ENCODE results near the gene CEP63.
"Not testable (repeated sequence)": the region's sequence is repeated elsewhere in the genome, so short reads cannot be mapped to it uniquely, and the experiment has no call there.

The CEP63 gene

DNA sequence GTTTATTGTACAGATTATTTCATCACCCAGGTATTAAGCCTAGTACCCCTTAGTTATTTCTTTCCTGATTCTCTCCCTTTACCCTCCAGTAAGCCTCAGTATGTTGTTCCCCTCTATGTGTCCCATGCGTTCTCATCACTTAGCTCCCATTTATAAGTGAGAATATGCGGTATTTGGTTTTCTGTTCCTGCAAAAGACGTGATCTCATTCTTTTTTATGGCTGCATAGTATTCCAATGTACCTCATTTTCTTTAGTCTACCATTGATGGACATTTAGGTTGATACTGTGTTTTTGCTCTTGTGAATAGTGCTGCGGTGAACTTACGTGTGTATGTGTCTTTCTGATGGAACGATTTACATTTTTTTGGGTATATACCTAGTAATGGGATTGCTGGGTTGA, 36.7 kb downstream of the CEP63 start:
- no peak for DNase-seq

- DNase-seq: no peak
These were observed 39.4 kb downstream of the CEP63 start for GRCh38 chr3:134525293-134525692.

GRCh38 chr3:134526319-134526718, 40.5 kb downstream of the CEP63 start:
- DNase-seq: no peak

GRCh38 chr3:134527037-134527436, 41.2 kb downstream of the CEP63 start:
- DNase-seq: no peak

DNA sequence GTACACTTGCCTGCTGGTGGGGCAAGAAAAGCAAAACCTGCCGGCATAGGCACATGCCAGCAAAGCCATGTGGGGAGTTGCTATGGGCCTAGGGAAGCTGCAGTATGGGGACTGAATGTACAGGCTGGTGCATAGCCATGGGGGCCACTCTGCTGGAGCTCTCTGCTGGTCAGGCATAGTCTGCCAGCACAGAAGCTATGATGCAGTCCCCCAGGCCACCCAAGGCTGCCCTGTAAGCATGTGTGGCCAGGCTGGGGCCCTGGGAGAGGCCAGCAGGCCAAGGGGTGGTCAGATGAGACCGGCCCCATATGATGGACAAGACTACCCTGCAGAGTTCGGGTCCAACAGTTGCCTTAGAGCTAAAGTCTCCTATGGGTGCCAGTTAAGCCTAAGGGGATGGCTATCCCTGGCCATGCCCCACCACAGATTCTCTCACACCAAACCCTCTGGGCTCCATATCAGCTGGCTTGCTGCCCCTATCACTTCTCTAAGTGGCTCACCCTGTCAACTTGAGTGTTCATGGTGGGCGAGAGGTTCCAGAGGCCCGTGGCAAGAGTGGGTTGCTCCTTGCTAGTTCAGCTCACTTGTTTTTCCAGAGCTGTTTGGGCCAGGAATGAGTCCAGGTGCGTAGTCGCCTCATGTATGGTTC, 41.8 kb downstream of the CEP63 start:
- no peak for DNase-seq

GRCh38 chr3:134533493-134533892, 47.6 kb downstream of the CEP63 start:
- DNase-seq: no peak

DNA sequence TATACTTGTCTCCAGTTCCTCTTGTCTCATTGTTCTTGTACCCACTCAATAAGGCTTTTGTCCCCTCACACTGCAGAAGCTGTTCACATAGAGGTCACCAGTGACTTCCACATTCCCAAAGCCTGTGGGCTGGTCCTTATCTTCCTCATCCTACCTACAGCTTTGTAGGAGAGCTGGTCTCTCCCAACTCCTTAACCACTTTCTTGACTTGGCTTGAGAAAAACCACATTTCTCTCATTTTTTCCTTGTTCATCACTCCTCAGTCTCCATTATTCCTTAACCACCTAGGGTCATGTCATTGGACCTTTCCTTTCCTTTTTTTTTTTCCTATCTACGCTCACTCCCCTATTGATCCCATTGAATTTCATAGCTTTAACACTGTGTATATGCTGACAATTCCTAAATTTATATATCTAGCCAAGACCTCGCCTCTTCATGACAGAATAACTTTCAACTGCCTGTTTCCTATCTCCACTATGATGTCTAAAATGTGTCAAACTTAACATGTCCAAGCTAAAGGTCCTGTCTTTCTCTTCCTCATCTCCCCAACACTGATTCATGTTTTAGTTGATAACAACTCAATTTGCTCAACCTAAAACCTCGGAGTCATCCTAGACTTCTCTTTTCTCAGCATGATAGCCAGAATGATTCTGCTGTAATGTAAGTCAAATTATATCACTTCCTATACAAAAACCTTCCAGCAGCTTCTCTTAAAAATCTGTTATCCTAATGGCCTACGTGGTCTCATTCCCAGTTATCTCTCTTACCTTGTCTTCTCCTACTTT, 49.5 kb downstream of the CEP63 start:
- no peak for DNase-seq

- no peak for DNase-seq
These were observed 50.9 kb downstream of the CEP63 start for GRCh38 chr3:134536781-134537180.

DNA sequence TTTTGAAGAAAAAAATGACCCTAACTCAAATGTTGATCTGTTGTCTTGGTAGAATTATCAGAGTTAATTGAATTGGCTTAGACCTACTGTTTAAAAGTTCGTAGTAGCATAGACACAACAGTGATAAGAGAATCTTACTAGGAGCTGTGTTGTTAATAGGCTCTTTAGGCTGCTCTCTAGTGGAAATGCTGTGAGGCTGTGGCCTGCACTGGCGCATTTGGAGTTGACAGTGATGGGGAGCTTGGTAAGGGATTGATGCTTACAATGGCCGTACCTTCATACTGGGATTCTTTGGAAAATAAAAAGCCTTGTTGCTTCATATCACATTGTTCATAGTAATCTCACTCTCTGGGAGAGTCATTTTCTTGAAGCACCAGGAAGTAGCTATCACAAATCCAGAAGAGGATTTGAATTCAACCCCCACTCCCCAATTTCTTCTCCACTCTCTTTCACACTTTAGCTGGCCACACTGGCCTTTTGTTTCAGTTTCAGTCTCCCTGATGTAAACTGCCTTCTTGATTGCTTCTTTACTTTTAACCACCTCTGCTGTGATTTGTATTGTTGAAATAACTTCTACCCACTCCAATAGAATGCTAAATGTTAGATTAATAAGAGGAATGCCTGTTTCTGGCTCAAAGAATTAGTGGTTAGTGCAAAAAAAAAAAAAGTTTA, 56.6 kb downstream of the CEP63 start:
- DNase-seq: no peak

DNA sequence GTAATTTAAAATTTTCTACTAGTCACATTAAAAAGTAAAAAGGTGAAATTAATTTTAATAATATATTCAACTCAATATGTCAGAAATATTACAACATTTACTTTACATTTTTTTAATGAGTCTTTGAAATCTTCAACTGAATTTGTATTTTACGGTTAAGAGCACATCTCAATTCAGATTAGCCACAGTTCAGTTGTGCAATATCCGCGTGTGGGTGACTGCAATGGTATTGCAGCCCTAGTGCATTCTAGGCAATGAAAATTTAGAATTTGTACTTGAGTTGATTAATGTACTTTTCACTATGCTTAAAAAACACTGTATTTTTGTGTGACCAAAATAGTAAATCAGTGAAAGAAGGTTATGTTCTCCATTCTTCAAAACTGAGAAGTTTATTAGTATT, 57.3 kb downstream of the CEP63 start:
- DNase-seq: no peak

GRCh38 chr3:134544316-134544715, 58.5 kb downstream of the CEP63 start:
- no peak for DNase-seq

DNA sequence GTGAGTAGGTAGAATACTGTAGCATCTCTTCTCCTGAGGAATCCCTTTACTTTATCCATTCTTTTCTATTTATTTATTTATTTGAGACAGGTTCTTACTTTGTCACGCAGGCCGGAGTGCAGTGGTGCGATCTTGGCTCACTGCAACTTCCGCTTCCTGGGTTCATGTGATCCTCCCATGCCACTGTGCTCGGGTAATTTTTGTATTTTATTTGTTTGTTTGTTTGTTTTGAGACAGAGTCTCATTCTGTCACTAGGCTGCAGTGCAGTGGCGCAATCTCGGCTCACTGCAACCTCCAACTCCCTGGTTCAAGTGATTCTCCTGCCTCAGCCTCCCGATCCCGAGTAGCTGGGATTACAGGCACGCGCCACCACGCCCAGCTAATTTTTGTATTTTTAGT, 58.9 kb downstream of the CEP63 start:
- DNase-seq: not testable (repeated sequence)

DNA sequence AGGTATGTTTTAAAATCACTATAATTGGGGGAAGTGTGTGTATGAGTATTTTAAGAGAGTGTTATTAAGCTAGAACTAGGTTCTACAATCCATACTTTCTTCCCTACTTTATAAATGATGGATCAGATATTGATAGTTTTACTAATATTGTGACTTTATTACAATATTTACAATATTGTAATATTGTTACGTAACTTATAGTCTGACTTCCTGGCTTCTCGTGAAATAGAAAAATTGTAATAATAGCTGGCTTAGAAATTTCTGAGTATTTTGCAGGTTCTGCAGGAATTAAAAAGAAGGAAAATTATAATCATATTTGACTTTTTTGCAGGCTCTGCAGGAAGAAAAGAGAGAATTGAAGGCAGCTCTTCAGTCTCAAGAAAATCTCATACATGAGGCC, 60.0 kb downstream of the CEP63 start:
- no peak for DNase-seq

DNA sequence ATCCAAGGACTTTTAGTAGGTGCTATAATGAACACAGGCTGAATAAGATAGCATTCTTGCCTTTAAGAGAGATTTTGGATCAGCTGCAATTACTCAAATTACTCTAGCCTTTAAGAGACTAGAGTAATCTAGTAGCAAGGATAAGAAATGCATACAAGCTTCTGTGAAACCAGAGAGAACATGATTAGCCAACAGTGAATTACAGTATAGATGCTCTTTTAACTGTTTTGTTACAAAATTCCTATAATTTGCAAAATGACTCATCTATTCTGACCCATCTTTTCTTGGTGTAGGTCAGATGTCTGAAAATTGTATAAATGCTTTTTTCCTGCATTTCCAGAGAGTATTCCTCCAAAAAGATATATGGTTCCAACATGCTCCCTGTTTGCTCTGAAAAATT, 66.9 kb downstream of the CEP63 start:
- DNase-seq: no peak

DNA sequence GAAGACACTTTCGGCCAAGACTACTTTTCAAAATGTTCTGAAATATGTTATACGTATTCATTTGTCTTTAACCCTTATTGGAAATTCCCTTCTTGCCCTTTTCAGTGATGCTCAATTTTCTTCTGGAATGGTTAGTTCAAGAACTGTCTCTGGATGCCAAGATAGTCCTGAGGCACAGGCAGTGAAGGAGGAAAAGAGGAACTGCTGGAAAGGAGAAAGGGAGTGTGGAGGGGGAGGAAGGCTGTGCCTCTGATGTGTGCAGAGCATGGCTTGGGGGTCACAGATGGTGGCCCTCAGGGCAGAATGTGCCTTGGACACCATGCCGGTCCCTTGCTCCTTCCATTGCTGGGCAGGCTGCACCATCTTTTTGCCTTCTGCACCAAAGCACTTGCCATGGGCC, 73.7 kb downstream of the CEP63 start:
- no peak for DNase-seq

- no peak for DNase-seq
These were observed 76.2 kb downstream of the CEP63 start for GRCh38 chr3:134562055-134562454.

GRCh38 chr3:134563601-134564000, 77.7 kb downstream of the CEP63 start:
- no peak for DNase-seq

DNA sequence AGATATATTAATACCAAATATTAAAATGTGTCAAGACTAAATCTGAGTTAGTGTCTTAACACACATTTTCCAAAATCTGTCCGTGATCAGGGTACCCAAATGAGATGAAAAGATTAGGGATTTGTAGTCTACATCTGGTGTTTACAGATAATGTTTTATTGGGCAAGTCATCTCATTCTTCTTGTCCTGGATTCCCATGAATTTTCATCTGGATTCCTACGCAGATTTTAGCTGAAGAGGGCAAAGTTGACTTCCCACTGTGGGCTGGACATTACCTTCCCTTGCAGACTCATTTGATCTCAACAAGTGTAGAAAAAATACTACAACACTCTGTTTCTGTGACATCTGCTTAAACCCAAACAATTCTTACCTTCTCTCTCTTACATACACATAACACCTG, 79.1 kb downstream of the CEP63 start:
- no peak for DNase-seq

GRCh38 chr3:134567605-134568004, 81.7 kb downstream of the CEP63 start:
- DNase-seq: no peak

DNA sequence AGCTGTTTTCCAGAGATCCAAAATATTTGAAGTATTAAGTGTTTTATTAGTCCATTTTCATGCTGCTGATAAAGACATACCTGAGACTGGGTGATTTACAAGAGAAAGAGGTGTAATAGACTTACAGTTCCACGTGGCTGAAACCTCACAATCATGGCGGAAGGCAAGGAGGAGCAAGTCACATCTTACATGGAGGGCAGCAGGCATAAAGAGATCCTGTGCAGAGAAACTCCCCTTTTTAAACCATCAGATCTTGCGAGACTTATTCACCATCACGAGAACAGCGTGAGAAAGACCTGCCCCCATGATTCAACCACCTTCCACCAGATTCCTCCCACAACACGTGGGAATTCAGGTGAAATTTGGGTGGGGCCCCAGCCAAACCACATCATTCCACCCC, 82.9 kb downstream of the CEP63 start:
- no peak for DNase-seq

GRCh38 chr3:134569899-134570298, 84.0 kb downstream of the CEP63 start:
- DNase-seq: not testable (repeated sequence)

GRCh38 chr3:134576426-134576825, 90.6 kb downstream of the CEP63 start:
- no peak for DNase-seq

GRCh38 chr3:134576831-134577230, 91.0 kb downstream of the CEP63 start:
- no peak for DNase-seq

GRCh38 chr3:134579141-134579665, 93.3 kb downstream of the CEP63 start:
- DNase-seq: no peak

Data from SHP77 treated with DMSO at 0.1 percent for 48 hours (cell line).